Measurements from ENCODE around the gene CBX4.

The CBX4 gene

DNA sequence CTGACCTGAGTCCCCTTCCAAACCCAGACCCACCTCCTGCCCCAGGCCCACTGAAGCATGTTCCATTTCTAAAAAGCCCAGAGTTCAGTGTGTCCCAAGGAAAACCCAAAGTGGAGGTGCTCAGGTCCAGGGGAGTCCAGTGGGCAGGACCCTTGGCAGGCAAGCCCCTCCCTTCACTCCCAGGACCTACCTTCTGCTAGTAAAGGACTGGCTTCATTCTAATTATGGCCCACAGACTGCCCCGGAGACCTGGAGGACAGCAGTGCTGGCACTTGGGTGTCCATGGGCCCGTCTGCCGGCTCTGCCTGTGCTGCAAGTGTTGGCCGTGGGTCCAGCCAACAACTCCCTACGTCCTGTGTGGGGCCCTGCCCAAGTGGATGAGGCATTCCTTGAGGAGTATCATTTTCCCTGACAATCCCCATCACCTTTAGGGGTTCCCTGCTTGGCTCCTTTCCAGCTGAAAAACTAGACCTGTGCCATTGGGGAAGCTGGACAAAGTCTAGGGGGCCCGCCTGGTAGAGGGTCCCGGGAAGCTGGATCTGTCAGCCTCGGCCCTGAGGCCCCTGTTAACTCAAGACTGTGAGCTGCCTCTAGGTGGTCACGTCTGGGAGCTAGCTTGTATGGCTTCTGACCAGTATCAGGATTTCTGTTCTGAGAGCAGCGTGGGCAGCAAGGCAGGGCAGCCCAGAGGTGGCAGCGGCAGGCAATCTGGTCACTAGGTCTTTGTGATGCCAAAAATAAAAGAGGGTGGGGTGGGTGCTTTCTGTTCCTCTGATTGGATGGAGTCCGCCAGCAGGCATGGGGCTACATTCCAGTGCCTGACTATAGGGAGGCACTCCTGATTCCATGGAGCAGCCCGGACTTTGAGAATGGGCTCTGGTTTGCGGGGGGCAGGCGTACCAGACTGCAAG, 53.1 kb downstream of the CBX4 start:
- DNase-seq = no peak

DNA sequence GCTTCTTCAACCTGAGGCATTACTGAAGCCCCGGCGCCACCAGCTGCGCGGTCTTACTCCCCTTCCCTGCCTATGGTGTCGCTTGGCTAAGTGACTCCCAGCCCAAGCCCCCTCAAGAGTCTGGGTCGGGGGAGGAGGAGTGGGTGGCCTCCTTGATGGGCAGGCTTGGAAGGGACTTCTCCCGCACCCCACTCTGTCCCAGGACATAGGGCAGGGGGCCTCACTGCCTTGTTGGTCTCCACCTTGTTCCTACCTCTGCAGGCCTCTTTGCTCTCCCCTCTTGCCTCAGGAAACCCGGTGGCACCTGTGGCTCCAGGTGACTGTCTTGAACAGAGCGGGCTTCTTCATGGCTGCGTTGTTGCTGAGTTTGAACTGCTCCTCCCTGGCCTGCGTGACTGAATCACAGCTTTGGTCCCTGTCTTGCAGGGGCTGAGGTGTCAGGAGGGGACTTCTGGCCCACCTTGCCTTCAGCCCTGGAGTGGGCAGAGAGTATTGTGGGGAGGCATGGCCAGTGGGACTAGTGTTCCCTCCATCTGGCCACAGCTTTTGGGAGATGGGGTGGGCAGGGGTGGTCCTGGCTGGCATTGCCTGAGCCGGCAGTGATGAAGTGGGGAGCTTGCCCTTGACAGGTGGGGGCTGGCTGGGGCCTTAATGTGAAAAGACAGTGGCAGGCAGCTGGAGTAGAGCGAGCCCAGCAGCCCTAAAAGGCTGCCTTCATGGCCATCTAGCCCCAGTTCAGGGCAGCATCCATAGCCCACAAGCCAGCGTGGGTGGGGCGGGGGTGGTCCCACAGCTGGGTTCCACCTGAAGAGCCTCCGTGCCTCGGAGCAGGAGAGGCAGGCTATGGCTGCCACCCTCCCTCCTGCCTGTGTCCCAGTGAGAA, 54.0 kb downstream of the CBX4 start:
- DNase-seq = no peak

DNA sequence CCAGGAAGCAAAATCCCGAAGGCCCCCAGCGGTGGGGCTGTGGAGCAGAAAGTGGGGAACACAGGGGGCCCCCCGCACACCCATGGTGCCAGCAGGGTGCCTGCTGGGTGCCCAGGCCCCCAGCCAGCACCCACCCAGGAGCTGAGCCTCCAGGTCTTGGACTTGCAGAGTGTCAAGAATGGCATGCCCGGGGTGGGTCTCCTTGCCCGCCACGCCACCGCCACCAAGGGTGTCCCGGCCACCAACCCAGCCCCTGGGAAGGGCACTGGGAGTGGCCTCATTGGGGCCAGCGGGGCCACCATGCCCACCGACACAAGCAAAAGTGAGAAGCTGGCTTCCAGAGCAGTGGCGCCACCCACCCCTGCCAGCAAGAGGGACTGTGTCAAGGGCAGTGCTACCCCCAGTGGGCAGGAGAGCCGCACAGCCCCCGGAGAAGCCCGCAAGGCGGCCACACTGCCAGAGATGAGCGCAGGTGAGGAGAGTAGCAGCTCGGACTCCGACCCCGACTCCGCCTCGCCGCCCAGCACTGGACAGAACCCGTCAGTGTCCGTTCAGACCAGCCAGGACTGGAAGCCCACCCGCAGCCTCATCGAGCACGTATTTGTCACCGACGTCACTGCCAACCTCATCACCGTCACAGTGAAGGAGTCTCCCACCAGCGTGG, 54.8 kb downstream of the CBX4 start:
- DNase-seq = no peak

DNA sequence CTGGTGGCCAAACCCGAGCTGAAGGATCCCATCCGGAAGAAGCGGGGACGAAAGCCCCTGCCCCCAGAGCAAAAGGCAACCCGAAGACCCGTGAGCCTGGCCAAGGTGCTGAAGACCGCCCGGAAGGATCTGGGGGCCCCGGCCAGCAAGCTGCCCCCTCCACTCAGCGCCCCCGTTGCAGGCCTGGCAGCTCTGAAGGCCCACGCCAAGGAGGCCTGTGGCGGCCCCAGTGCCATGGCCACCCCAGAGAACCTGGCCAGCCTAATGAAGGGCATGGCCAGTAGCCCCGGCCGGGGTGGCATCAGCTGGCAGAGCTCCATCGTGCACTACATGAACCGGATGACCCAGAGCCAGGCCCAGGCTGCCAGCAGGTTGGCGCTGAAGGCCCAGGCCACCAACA, 55.3 kb downstream of the CBX4 start:
- no peak for DNase-seq

All from fibroblast of upper back skin (primary cell).